GM12865 (cell line): ENCODE results near the gene KRTAP29-1.

Experiments
- DNase-seq: peaks from one replicate; pipeline ENCODE4 v3.0.0; 2010; ENCODE audit warnings: low read depth
- H3K4me3 ChIP-seq: 2 replicates; pipeline ENCODE4 v1.5.1; 2011; ENCODE audit warnings: mild to moderate bottlenecking, low read depth, low read length, control low read depth
- CTCF ChIP-seq: IDR thresholded peaks from 2 replicates; pipeline ENCODE4 v1.5.1; 2011; ENCODE audit warnings: low read length, control low read depth, low read depth, inconsistent platforms; ENCODE audit not compliant: insufficient read depth; ENCODE audit errors: missing control alignments

KRTAP29-1 gene

GRCh38 chr17:41333836-41334235 is 31.2 kb upstream of the KRTAP29-1 start:
- no peak for TF ChIP-seq CTCF
- DNase-seq: no peak
- H3K4me3 ChIP-seq: no peak overlapping the region

GRCh38 chr17:41333098-41333497 is 30.4 kb upstream of the KRTAP29-1 start:
- no peak for DNase-seq
- no peak for TF ChIP-seq CTCF
- H3K4me3 ChIP-seq: no peak overlapping the region

GRCh38 chr17:41332239-41332638 is 29.6 kb upstream of the KRTAP29-1 start:
- no peak overlapping the region for H3K4me3 ChIP-seq
- TF ChIP-seq CTCF: no peak
- DNase-seq: no peak

- TF ChIP-seq CTCF: no peak
- H3K4me3 ChIP-seq: no peak overlapping the region
- DNase-seq: no peak
Measured at GRCh38 chr17:41331606-41332005, 29.0 kb upstream of the KRTAP29-1 start.

- no peak overlapping the region for H3K4me3 ChIP-seq
Measured at GRCh38 chr17:41329279-41329948, 26.8 kb upstream of the KRTAP29-1 start.

GRCh38 chr17:41328207-41328606 is 25.6 kb upstream of the KRTAP29-1 start:
- TF ChIP-seq CTCF: no peak
- no peak overlapping the region for H3K4me3 ChIP-seq

More at GRCh38 chr17:41329279-41329948, 26.8 kb upstream of the KRTAP29-1 start:
- DNase-seq: no peak
- no peak for TF ChIP-seq CTCF

More at GRCh38 chr17:41328207-41328606, 25.6 kb upstream of the KRTAP29-1 start:
- no peak for DNase-seq
